ENCODE results near the gene ARHGEF2.

Gene ARHGEF2

GRCh38 chr1:155978325-155978972 lies at the start of gene ARHGEF2:
TSS of gene ARHGEF2 (minus strand) at chr1:155978547. CDS start at chr1:155978427, 120 bp downstream.
- peak within 1 kb of the TSS; percentile 84 for H3K4me3 ChIP-seq (ENCODE audit: control insufficient read depth, low read depth, low read length)
- DNase-seq (ENCODE audit: low read depth): no peak
- TF ChIP-seq CTCF (IDR thresholded peaks at IDR 0.05; ENCODE audit: control insufficient read depth, insufficient read depth, low read depth, low read length, missing control alignments): peak; percentile 31

DNA sequence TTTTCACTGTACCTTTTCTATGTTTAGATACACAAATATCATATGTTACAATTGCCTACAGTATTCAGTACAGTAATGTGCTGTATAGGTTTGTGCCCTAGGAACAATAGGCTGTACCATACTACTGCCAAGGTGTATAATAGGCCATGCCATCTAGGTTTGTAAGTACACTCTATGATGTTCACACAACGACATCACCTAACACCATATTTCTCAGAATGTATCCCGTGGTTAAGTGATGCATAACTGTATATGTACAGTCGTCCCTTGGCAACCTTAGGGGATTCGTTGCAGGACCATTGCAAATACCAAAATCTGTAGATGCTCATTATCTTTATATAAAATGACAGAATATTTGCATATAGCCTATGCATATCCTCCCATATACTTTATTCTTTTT lies 48.2 kb upstream of the ARHGEF2 start:
- no peak for DNase-seq (ENCODE audit: low read depth)
- no peak overlapping the region for H3K4me3 ChIP-seq (ENCODE audit: control insufficient read depth, low read depth, low read length)
- no peak for TF ChIP-seq CTCF (IDR thresholded peaks at IDR 0.05; ENCODE audit: control insufficient read depth, insufficient read depth, low read depth, low read length, missing control alignments)

DNA sequence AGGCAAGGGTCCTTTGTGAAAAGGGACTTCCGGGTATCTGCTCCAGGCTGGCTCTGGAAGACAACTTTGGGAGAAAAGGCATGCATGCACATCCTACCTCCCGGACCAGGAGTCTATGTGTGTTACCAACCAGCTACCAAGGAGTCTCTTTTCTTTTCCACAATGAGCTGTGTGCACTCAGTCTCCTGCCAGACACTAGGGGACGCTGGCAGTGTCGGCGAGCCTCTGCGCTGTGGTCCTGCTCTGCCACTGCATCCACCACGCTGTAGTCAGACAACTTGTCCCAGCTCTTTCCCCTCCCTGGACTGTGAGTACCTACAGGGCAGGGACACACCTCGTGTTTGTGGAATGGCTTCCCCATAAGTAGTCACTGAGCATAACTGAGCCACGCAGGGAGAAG lies 47.5 kb upstream of the ARHGEF2 start:
- DNase-seq (ENCODE audit: low read depth): no peak
- H3K4me3 ChIP-seq (ENCODE audit: control insufficient read depth, low read depth, low read length): no peak overlapping the region
- TF ChIP-seq CTCF (IDR thresholded peaks at IDR 0.05; ENCODE audit: control insufficient read depth, insufficient read depth, low read depth, low read length, missing control alignments): peak; percentile 60

- no peak overlapping the region for H3K4me3 ChIP-seq (ENCODE audit: control insufficient read depth, low read depth, low read length)
- DNase-seq (ENCODE audit: low read depth): no peak
- TF ChIP-seq CTCF (IDR thresholded peaks at IDR 0.05; ENCODE audit: control insufficient read depth, insufficient read depth, low read depth, low read length, missing control alignments): no peak
Observed at GRCh38 chr1:156024801-156025200, 46.5 kb upstream of the ARHGEF2 start.

GRCh38 chr1:156021954-156022353 lies 43.6 kb upstream of the ARHGEF2 start:
- DNase-seq (ENCODE audit: low read depth): no peak
- TF ChIP-seq CTCF (IDR thresholded peaks at IDR 0.05; ENCODE audit: control insufficient read depth, insufficient read depth, low read depth, low read length, missing control alignments): no peak
- no peak overlapping the region for H3K4me3 ChIP-seq (ENCODE audit: control insufficient read depth, low read depth, low read length)

- H3K4me3 ChIP-seq (ENCODE audit: control insufficient read depth, low read depth, low read length): peak overlapping the region; percentile 65
- DNase-seq (ENCODE audit: low read depth): no peak
- no peak for TF ChIP-seq CTCF (IDR thresholded peaks at IDR 0.05; ENCODE audit: control insufficient read depth, insufficient read depth, low read depth, low read length, missing control alignments)
Observed at GRCh38 chr1:156021093-156021428, 42.7 kb upstream of the ARHGEF2 start.

Measured in AG09309 (cell line).